ENCODE results near the gene JAKMIP1.

JAKMIP1 gene

DNA sequence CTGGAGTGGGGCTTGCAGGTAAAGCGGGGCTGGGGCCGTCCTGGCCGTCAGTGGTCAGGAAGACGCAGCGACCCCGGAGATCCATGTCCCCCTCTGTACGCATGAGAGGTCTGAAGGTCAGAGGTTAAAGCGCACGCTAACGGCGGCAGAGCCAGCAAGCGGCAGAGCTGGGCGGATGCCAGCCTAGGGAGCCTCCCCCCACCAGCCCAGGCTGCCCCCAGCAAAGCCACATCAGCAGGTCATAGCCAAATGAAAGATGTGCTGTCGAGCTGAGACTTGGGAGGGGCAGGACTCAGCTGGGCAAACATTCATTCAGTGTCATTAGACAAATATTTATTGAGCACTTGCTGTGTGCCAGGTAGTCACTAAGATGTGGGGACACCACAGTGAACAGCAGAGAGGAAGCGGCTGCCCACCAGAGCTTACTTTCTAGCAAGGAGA lies 593 bp upstream of the JAKMIP1 start:
- no peaks in the 10 kb centered on the region for H3F3A ChIP-seq (ENCODE audit: low read depth)
- no peaks in the 10 kb centered on the region for H3K79me2 ChIP-seq (ENCODE audit: insufficient read depth, low read length)
- H3K4me1 ChIP-seq (ENCODE audit: insufficient read depth, low read length, poor library complexity, severe bottlenecking): no peaks in the 10 kb centered on the region
- no peaks in the 10 kb centered on the region for H4K20me1 ChIP-seq (ENCODE audit: insufficient read depth, low read length, poor library complexity, severe bottlenecking)
- no peak overlapping the region for H2AFZ ChIP-seq (ENCODE audit: low read length)
- H3K9me3 ChIP-seq (ENCODE audit: insufficient read depth, low read depth, low read length): no peaks in the 10 kb centered on the region
- H3K27me3 ChIP-seq (ENCODE audit: insufficient read depth, low read length, poor library complexity, severe bottlenecking): no peaks in the 10 kb centered on the region
- H3K4me3 ChIP-seq (ENCODE audit: low read length, poor library complexity, severe bottlenecking): no peak overlapping the region
- no peak overlapping the region for H3K4me2 ChIP-seq (ENCODE audit: low read depth, low read length, poor library complexity, severe bottlenecking)
- no peaks in the 10 kb centered on the region for H3K9me2 ChIP-seq (replicated peaks; ENCODE audit: low read depth, low read length)
- no peaks in the 10 kb centered on the region for H3K36me3 ChIP-seq (ENCODE audit: insufficient read depth, low read length)
- TF ChIP-seq EZH2phosphoT487 (IDR thresholded peaks at IDR 0.05; ENCODE audit: borderline replicate concordance): no peak
- TF ChIP-seq, protein P1, sequence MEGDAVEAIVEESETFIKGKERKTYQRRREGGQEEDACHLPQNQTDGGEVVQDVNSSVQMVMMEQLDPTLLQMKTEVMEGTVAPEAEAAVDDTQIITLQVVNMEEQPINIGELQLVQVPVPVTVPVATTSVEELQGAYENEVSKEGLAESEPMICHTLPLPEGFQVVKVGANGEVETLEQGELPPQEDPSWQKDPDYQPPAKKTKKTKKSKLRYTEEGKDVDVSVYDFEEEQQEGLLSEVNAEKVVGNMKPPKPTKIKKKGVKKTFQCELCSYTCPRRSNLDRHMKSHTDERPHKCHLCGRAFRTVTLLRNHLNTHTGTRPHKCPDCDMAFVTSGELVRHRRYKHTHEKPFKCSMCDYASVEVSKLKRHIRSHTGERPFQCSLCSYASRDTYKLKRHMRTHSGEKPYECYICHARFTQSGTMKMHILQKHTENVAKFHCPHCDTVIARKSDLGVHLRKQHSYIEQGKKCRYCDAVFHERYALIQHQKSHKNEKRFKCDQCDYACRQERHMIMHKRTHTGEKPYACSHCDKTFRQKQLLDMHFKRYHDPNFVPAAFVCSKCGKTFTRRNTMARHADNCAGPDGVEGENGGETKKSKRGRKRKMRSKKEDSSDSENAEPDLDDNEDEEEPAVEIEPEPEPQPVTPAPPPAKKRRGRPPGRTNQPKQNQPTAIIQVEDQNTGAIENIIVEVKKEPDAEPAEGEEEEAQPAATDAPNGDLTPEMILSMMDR (conservative IDR thresholded peaks at IDR 0.05; ENCODE audit: low read length): no peak
- H3K9ac ChIP-seq (ENCODE audit: low read depth, low read length, poor library complexity, severe bottlenecking): no peak overlapping the region

DNA sequence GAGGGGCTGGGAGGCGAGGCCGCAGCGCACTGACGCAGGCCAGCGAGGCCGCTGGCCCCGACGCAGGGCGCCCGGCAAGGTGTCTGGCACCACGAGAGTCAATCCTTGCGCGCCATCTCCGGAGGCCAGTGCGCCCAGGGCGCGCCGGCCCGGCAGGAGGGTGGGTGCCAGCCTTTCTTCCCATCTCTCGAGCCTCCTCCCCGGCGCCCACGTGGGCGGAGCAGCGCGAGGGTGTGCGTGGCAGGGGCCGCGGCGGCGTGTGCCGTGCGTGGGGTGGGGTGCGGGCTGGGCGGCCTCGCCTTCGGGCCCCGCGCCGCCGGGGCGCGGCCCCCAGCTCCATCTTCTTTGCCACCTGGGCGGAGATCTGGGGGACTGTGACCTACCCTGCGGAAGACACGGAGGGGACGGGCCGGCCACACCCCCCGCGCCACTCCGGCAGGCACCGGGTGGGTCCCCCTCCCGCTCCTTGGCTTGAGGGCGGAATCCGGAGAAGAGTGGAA lies 877 bp downstream of the JAKMIP1 start:
- H3K4me2 ChIP-seq (ENCODE audit: low read depth, low read length, poor library complexity, severe bottlenecking): no peak overlapping the region
- no peak overlapping the region for H3K9ac ChIP-seq (ENCODE audit: low read depth, low read length, poor library complexity, severe bottlenecking)
- H3F3A ChIP-seq (ENCODE audit: low read depth): no peaks in the 10 kb centered on the region
- no peaks in the 10 kb centered on the region for H3K27me3 ChIP-seq (ENCODE audit: insufficient read depth, low read length, poor library complexity, severe bottlenecking)
- H3K4me1 ChIP-seq (ENCODE audit: insufficient read depth, low read length, poor library complexity, severe bottlenecking): no peaks in the 10 kb centered on the region
- no peak overlapping the region for H2AFZ ChIP-seq (ENCODE audit: low read length)
- no peaks in the 10 kb centered on the region for H3K36me3 ChIP-seq (ENCODE audit: insufficient read depth, low read length)
- TF ChIP-seq, protein P1 (conservative IDR thresholded peaks at IDR 0.05; ENCODE audit: low read length): no peak
- TF ChIP-seq EZH2phosphoT487 (IDR thresholded peaks at IDR 0.05; ENCODE audit: borderline replicate concordance): no peak
- H3K79me2 ChIP-seq (ENCODE audit: insufficient read depth, low read length): no peaks in the 10 kb centered on the region
- no peak overlapping the region for H3K4me3 ChIP-seq (ENCODE audit: low read length, poor library complexity, severe bottlenecking)
- H3K9me3 ChIP-seq (ENCODE audit: insufficient read depth, low read depth, low read length): no peaks in the 10 kb centered on the region
- no peaks in the 10 kb centered on the region for H3K9me2 ChIP-seq (replicated peaks; ENCODE audit: low read depth, low read length)
- H4K20me1 ChIP-seq (ENCODE audit: insufficient read depth, low read length, poor library complexity, severe bottlenecking): no peaks in the 10 kb centered on the region

DNA sequence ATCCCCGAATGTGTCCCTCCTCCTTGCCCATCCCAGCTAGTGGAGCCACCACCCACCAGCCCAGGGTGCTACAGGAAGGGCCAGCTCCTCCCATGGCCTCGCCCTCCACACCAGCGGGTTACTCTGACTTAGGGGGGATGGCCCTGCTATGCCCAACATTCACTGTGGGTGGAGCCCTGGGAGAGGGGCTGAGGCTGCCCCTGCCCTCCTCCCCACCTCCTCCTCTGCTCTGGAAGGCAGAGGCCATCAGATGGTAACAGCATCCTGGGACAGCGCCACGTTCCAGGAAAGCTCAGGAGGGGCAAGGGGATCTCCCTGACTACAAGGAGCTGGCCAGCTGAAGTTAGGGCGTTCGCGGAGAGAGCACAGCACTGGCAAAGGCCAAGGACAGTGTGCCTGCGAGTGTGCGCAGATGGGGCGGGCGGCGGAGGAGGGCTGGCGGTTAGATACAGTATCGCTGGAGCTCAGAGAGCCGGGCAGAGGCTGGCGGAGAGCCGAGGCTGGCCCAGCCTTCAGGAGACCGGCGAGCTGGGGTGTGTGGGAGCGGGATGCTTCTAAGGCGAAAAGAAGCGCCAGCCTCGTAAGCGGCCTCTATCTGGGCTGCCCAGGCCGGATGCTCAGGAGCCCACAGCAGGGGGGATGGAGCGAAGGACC lies 1.5 kb downstream of the JAKMIP1 start:
- TF ChIP-seq, protein P1 (conservative IDR thresholded peaks at IDR 0.05; ENCODE audit: low read length): no peak
- no peak for TF ChIP-seq EZH2phosphoT487 (IDR thresholded peaks at IDR 0.05; ENCODE audit: borderline replicate concordance)
- no peaks in the 10 kb centered on the region for H3K4me1 ChIP-seq (ENCODE audit: insufficient read depth, low read length, poor library complexity, severe bottlenecking)
- no peaks in the 10 kb centered on the region for H3K36me3 ChIP-seq (ENCODE audit: insufficient read depth, low read length)
- H3K79me2 ChIP-seq (ENCODE audit: insufficient read depth, low read length): no peaks in the 10 kb centered on the region
- no peaks in the 10 kb centered on the region for H4K20me1 ChIP-seq (ENCODE audit: insufficient read depth, low read length, poor library complexity, severe bottlenecking)
- no peak overlapping the region for H3K9ac ChIP-seq (ENCODE audit: low read depth, low read length, poor library complexity, severe bottlenecking)
- H3K9me2 ChIP-seq (replicated peaks; ENCODE audit: low read depth, low read length): no peaks in the 10 kb centered on the region
- H3K9me3 ChIP-seq (ENCODE audit: insufficient read depth, low read depth, low read length): no peaks in the 10 kb centered on the region
- H3K4me3 ChIP-seq (ENCODE audit: low read length, poor library complexity, severe bottlenecking): no peak overlapping the region
- H3K27me3 ChIP-seq (ENCODE audit: insufficient read depth, low read length, poor library complexity, severe bottlenecking): no peaks in the 10 kb centered on the region
- no peak overlapping the region for H2AFZ ChIP-seq (ENCODE audit: low read length)
- no peaks in the 10 kb centered on the region for H3F3A ChIP-seq (ENCODE audit: low read depth)
- no peak overlapping the region for H3K4me2 ChIP-seq (ENCODE audit: low read depth, low read length, poor library complexity, severe bottlenecking)

Measured in Loucy (cell line).